ENCODE measurements around the gene C9orf72. TPM values are rescaled to one million over a fixed set of nuclear protein-coding genes. Genes with fewer than 3 reads are reported as not detected.

The C9orf72 gene, protein sequence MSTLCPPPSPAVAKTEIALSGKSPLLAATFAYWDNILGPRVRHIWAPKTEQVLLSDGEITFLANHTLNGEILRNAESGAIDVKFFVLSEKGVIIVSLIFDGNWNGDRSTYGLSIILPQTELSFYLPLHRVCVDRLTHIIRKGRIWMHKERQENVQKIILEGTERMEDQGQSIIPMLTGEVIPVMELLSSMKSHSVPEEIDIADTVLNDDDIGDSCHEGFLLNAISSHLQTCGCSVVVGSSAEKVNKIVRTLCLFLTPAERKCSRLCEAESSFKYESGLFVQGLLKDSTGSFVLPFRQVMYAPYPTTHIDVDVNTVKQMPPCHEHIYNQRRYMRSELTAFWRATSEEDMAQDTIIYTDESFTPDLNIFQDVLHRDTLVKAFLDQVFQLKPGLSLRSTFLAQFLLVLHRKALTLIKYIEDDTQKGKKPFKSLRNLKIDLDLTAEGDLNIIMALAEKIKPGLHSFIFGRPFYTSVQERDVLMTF
- total RNA-seq (2021) (5.9 TPM in 2 replicates), Bru-seq, nascent RNA (percentile 64 among the genes with signal in this experiment), BruChase-seq, experiment 1, labeled RNA remaining after a 2-hour chase (percentile 62 among the genes with signal in this experiment), BruChase-seq, experiment 2, labeled RNA remaining after a 6-hour chase (percentile 41 among the genes with signal in this experiment)
- long read RNA-seq, transcript C9orf72-203 (11 exons, 3,200 nt), result major isoform, 7 of 13 reads
- long read RNA-seq, partial matches to known transcripts, result 4 of 13 reads
- long read RNA-seq, other reads (novel, unspliced or antisense), result 2 of 13 reads

DNA sequence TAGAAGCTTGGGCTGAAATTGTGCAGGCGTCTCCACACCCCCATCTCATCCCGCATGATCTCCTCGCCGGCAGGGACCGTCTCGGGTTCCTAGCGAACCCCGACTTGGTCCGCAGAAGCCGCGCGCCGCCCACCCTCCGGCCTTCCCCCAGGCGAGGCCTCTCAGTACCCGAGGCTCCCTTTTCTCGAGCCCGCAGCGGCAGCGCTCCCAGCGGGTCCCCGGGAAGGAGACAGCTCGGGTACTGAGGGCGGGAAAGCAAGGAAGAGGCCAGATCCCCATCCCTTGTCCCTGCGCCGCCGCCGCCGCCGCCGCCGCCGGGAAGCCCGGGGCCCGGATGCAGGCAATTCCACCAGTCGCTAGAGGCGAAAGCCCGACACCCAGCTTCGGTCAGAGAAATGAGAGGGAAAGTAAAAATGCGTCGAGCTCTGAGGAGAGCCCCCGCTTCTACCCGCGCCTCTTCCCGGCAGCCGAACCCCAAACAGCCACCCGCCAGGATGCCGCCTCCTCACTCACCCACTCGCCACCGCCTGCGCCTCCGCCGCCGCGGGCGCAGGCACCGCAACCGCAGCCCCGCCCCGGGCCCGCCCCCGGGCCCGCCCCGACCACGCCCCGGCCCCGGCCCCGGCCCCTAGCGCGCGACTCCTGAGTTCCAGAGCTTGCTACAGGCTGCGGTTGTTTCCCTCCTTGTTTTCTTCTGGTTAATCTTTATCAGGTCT lies at the start of gene C9orf72:
TSS of gene C9orf72 (minus strand) at position 564 of the 716 bp plus-strand sequence. CDS start 6,361 bp downstream, outside the sequence.
- POLR2A ChIA-PET (ENCODE audit: low non-redundant PET), result interaction anchor here (0.6 kb wide), 4 partner anchors 12 to 681 kb away, joined by 3 to 13 read pairs (median 6); no protein-coding TSS in a partner anchor
- intact Hi-C loops (cut with micrococcal nuclease; ENCODE audit: unreplicated experiment), result no loop called here
- Histone ChIP-seq H3K4me1 (ENCODE audit: insufficient read depth, low read length, poor library complexity, severe bottlenecking) (no peaks in the 10 kb centered on the region), H3K27ac (ENCODE audit: low read depth, low read length, poor library complexity, severe bottlenecking) (peak within 1 kb of the TSS; percentile 84), H3K9me3 (ENCODE audit: low read depth, low read length, poor library complexity, severe bottlenecking) (no peaks in the 10 kb centered on the region), H3K4me3 (ENCODE audit: low read depth, low read length, poor library complexity, severe bottlenecking) (peak within 1 kb of the TSS; percentile 67), H3K27me3 (replicated peaks; ENCODE audit: insufficient read depth, low read depth, low read length, poor library complexity) (no peaks in the 10 kb centered on the region), H3K36me3 (ENCODE audit: insufficient read depth, low read length, poor library complexity, severe bottlenecking) (no peaks in the 10 kb centered on the region)
- CTCF ChIA-PET, result interaction anchor here (0.6 kb wide), 1 partner anchor 32 kb away, joined by 3 read pairs; no protein-coding TSS in a partner anchor
- no peak for TF ChIP-seq EZH2 (IDR thresholded peaks at IDR 0.05; ENCODE audit: borderline replicate concordance, low read depth, low read length, poor library complexity, severe bottlenecking)
- TF ChIP-seq, protein P1, sequence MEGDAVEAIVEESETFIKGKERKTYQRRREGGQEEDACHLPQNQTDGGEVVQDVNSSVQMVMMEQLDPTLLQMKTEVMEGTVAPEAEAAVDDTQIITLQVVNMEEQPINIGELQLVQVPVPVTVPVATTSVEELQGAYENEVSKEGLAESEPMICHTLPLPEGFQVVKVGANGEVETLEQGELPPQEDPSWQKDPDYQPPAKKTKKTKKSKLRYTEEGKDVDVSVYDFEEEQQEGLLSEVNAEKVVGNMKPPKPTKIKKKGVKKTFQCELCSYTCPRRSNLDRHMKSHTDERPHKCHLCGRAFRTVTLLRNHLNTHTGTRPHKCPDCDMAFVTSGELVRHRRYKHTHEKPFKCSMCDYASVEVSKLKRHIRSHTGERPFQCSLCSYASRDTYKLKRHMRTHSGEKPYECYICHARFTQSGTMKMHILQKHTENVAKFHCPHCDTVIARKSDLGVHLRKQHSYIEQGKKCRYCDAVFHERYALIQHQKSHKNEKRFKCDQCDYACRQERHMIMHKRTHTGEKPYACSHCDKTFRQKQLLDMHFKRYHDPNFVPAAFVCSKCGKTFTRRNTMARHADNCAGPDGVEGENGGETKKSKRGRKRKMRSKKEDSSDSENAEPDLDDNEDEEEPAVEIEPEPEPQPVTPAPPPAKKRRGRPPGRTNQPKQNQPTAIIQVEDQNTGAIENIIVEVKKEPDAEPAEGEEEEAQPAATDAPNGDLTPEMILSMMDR (conservative IDR thresholded peaks at IDR 0.05; ENCODE audit: low read depth, low read length), result no peak
- no TSS peak for BruUV-seq (replicated peaks)
- peak; percentile 48 for DNase-seq (ENCODE audit: low spot score)

DNA sequence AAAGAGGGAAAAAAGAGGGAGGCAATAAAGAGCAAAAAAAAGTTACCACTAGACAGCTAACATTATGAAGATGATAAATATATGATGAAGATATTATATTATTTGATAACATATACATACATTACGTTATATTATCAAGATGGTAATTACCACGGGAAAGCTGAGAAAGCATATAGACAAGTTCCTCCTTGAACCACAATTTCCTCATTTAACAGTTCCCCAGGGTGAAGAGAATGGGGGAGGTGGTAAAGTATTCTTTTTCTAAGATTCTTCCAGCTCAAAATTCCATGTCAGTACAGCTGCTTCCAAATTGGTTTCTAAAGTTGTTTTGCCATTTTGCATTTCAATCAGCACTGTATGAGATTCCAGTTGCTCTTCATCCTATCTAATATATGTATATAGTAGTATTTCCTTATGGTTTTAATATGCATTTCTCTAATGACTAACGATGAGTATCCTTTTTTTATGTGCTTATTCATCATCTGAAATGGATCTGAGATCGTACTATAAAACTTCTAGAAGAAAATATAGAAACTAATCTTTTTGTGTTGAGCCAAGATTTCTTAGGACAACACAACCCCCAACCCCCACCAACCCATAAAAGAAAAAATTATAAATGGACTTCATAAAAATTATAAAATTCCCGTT lies 49.5 kb upstream of the C9orf72 start:
- BruUV-seq (replicated peaks), result no TSS peak
- Histone ChIP-seq H3K4me3 (ENCODE audit: low read depth, low read length, poor library complexity, severe bottlenecking) (no peak overlapping the region), H3K27me3 (replicated peaks; ENCODE audit: insufficient read depth, low read depth, low read length, poor library complexity) (peaks cover 16% of the 10 kb centered on the region), H3K9me3 (ENCODE audit: low read depth, low read length, poor library complexity, severe bottlenecking) (no peaks in the 10 kb centered on the region), H3K4me1 (ENCODE audit: insufficient read depth, low read length, poor library complexity, severe bottlenecking) (no peaks in the 10 kb centered on the region), H3K27ac (ENCODE audit: low read depth, low read length, poor library complexity, severe bottlenecking) (no peak overlapping the region), H3K36me3 (ENCODE audit: insufficient read depth, low read length, poor library complexity, severe bottlenecking) (no peaks in the 10 kb centered on the region)
- intact Hi-C loops (cut with micrococcal nuclease; ENCODE audit: unreplicated experiment), result no loop called here
- POLR2A ChIA-PET (ENCODE audit: low non-redundant PET), result no interaction called here
- CTCF ChIA-PET, result no interaction called here
- no peak for DNase-seq (ENCODE audit: low spot score)
- no peak for TF ChIP-seq EZH2 (IDR thresholded peaks at IDR 0.05; ENCODE audit: borderline replicate concordance, low read depth, low read length, poor library complexity, severe bottlenecking)
- TF ChIP-seq, protein P1 (conservative IDR thresholded peaks at IDR 0.05; ENCODE audit: low read depth, low read length), result no peak

DNA sequence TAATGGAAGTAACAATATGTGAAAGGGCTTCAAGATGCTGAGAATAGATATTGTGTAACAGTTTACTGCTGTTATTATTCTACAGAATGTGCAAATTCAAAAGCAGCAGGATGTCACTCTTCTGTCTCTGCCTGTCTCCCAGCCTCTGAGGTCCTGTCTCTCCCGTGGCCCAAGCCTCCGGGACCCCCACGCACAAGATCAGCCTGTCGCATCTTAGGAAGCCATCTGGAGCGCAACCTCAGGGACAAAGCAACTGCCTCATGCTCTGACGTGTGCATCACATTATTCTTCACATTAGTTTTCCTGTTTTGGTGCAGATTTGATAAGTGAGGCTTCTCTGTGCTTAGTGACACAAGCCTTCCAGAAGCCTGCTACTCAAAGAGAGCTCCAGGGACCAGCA lies 46.5 kb upstream of the C9orf72 start:
- CTCF ChIA-PET, result no interaction called here
- TF ChIP-seq EZH2 (IDR thresholded peaks at IDR 0.05; ENCODE audit: borderline replicate concordance, low read depth, low read length, poor library complexity, severe bottlenecking), result no peak
- TF ChIP-seq, protein P1 (conservative IDR thresholded peaks at IDR 0.05; ENCODE audit: low read depth, low read length), result no peak
- no peak for DNase-seq (ENCODE audit: low spot score)

More for the DNA sequence above, 46.5 kb upstream of the C9orf72 start:
- no peaks in the 10 kb centered on the region for H3K9me3 ChIP-seq (ENCODE audit: low read depth, low read length, poor library complexity, severe bottlenecking)
- BruUV-seq (replicated peaks), result no TSS peak
- intact Hi-C loops (cut with micrococcal nuclease; ENCODE audit: unreplicated experiment), result no loop called here
- peaks cover 16% of the 10 kb centered on the region for H3K27me3 ChIP-seq (replicated peaks; ENCODE audit: insufficient read depth, low read depth, low read length, poor library complexity)
- no peak overlapping the region for H3K27ac ChIP-seq (ENCODE audit: low read depth, low read length, poor library complexity, severe bottlenecking)
- no peak overlapping the region for H3K4me3 ChIP-seq (ENCODE audit: low read depth, low read length, poor library complexity, severe bottlenecking)
- H3K4me1 ChIP-seq (ENCODE audit: insufficient read depth, low read length, poor library complexity, severe bottlenecking), result no peaks in the 10 kb centered on the region
- no peaks in the 10 kb centered on the region for H3K36me3 ChIP-seq (ENCODE audit: insufficient read depth, low read length, poor library complexity, severe bottlenecking)
- POLR2A ChIA-PET (ENCODE audit: low non-redundant PET), result no interaction called here

Measured in A673 (cell line).